Spleen (tissue), 7 donors: ENCODE measurements around the gene GPR35.

Experiments
- CTCF ChIP-seq, 11 experiments: fragments of 200-600 bp in 7 of 11; fragments of 450-650 bp in 4 of 11; sonication (generic) in 4 of 11; IDR thresholded peaks in 8 of 11; conservative IDR thresholded peaks in 3 of 11; 1 replicate in 7 of 11; 2 replicates in 4 of 11; pipeline versions ENCODE4 v1.4.0 to v1.8.0; 2016 to 2021; ENCODE audit warnings: antibody characterized with exemption in 11 of 11, inconsistent platforms in 4 of 11, mild to moderate bottlenecking in 1 of 11
- POLR2A ChIP-seq, 3 donors: fragments of 450-650 bp; IDR thresholded peaks; one replicate each; pipeline ENCODE4 v1.5.1; 2017; ENCODE audit warnings: antibody characterized with exemption in 3 of 3, mild to moderate bottlenecking in 1 of 3
- donor health status: DM: no; HTN: no; CAD: no; lungs with moderate emphysema.
- donor health status: DM: no; HTN: no; CAD: no.
- donor health status: DM: no; HTN: no; CAD: no.

- no peak for TF ChIP-seq POLR2A (IDR thresholded peaks at IDR 0.05)
- TF ChIP-seq CTCF (IDR thresholded peaks at IDR 0.05 in 8 of 11, conservative IDR thresholded peaks at IDR 0.05 in 3 of 11): no peak
Observed at GRCh38 chr2:240596080-240596460, 29.2 kb upstream of the GPR35 start.
